Measurements from ENCODE around the gene EXOC6B.

GRCh38 chr2:72813841-72814240 is 12.0 kb downstream of the EXOC6B start:
- no peak for TF ChIP-seq CTCF (IDR thresholded peaks at IDR 0.05)
- no peak for TF ChIP-seq ZFX (IDR thresholded peaks at IDR 0.05; ENCODE audit: borderline replicate concordance)
